MG63 (cell line): ENCODE results near the gene BRD1. TPM values are rescaled to one million over a fixed set of nuclear protein-coding genes. Genes with fewer than 3 reads are reported as not detected.

Experiments
- DNase-seq: peaks from one replicate; pipeline ENCODE4 v3.0.0-alpha.2; 2020
- H3K27me3 ChIP-seq: fragments of 250-450 bp; sonication (Bioruptor Pico); 2 replicates; pipeline ENCODE4 v1.5.1; 2020; ENCODE audit warnings: mild to moderate bottlenecking, moderate library complexity
- H3K36me3 ChIP-seq: fragments of 250-450 bp; sonication (Bioruptor Pico); 2 replicates; pipeline ENCODE4 v1.5.1; 2020; ENCODE audit warnings: mild to moderate bottlenecking, moderate library complexity
- H3K4me3 ChIP-seq: fragments of 250-450 bp; sonication (Bioruptor Pico); 2 replicates; pipeline ENCODE4 v1.5.1; 2020; ENCODE audit warnings: mild to moderate bottlenecking, moderate library complexity
- H3K9me3 ChIP-seq: fragments of 250-450 bp; sonication (Bioruptor Pico); 2 replicates; pipeline ENCODE4 v1.5.1; 2020; ENCODE audit warnings: mild to moderate bottlenecking, moderate library complexity
- total RNA-seq: library from RNA; depleted of rRNA; stranded (reverse); fragments of >200 nt; shearing (Covaris generic); gene quantifications from 2 replicates; pipeline ENCODE4 v1.2.3, GENCODE V29; 2014; ENCODE audit warnings: low replicate concordance; rRNA removed

Gene BRD1
- total RNA-seq, 1 experiment from 2014 or later = 18.0 TPM

DNA sequence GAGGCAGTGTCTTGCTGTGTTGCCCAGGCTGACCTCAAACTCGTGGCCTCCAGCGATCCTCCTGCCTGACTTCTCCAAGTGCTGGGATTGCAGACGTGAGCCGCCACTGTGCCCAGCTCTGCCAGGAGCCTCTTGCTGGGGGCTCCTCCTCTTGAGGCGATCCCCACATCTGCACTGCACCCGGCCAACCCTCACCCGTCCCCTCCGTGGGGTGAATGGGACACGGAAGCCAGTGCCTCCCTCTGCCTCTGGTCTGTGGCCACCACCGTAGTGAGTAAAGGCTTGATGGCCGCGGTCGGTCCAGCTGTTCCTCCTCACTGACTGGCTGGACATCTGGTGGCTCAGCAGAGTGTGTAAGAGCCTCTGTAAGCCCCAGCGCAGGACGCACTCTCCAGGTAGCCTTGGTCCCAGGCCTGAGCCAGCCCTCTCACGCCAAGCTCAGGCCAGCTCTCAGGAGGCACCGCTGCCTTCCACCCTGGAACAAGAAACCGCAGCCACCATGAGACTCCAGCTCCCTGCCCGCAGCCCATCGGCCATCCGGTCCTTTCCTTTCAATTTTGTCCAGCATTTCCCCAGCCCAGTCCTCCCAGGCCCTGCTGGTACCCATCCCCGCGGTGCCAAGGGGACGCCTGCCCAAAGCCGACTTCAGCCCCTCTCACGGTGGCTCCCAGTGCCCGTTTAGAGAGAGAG, 100.3 kb downstream of the BRD1 start:
- Histone ChIP-seq H3K27me3 (peaks cover 74% of the 10 kb centered on the region), H3K9me3 (no peaks in the 10 kb centered on the region; the same call in 1 of the 2 replicates), H3K4me3 (no peak overlapping the region), H3K36me3 (no peaks in the 10 kb centered on the region)
- no peak for DNase-seq

DNA sequence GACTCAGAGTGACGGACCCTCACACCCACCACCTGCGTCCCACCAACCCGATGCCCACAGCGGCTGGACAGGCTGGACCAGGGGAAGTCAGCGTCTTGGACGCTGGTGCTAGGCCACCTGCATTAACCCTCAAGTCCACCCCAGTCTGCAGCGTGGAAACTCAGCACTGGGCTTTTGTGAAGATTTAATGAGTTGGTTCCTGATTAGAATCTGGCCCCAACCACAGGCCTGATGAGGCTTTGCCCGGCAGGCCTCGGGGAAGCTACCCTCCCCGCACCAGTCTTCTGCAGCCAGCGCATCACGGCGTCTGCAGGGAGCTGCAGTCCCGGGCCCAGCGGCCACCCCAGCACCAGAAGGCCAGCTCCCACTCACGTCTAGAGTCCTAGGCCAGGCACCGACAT, 101.0 kb downstream of the BRD1 start:
- Histone ChIP-seq H3K27me3 (peaks cover 78% of the 10 kb centered on the region), H3K4me3 (no peak overlapping the region), H3K9me3 (no peaks in the 10 kb centered on the region; the same call in 1 of the 2 replicates), H3K36me3 (no peaks in the 10 kb centered on the region)
- DNase-seq = no peak

DNA sequence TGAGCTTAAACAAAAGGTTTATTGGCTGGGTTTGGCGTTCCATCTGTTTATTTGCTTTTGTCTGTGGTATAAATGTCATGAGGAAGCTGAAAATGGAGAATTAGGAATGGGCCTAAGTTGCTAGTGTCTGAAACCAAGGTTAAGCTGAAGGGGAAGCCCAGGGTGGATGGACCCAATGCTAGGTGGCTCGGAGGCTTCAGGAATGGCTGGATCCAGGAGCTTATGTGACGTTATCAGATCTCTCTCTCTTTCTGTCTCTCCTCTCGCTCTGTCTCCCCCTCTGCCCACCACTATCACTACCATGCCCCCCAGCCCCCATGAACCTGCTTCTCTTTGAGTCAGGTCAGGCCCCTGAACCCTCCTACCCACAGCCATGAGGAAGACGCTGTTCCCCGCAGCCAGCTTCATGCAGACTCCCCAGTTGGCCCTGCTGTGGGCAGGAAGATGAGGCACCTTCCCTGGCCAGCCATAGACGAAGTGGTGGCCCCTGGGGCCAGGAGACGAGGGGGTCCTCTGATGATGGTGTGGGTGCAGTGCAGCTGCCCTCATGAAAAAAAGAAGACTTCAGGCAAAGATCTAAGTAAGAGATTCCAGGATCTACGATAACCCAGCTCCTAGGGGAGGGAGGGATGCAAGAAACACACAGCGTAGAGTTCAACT, 101.5 kb downstream of the BRD1 start:
- no peak for DNase-seq
- Histone ChIP-seq H3K4me3 (no peak overlapping the region), H3K36me3 (no peaks in the 10 kb centered on the region), H3K9me3 (no peaks in the 10 kb centered on the region), H3K27me3 (peaks cover 79% of the 10 kb centered on the region)

DNA sequence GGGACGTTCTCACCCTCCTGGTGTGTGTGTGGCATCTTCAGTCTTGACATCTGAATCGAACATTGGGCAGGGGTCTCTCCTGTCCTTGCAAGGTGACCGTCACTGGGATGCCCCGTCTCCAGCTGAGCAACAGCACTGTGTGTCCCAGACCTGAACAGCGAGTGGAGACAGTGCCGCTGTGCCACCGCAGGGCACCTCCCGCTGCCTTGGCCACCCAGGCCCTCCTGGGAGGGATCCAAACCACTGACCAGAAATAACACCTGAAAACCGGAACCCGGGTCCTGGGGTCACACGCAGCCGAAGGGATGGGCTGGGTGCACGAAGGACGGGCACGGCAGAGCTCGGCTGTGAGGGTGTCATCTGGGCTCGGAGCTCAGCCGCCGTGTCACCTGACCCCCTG, 102.2 kb downstream of the BRD1 start:
- Histone ChIP-seq H3K36me3 (no peaks in the 10 kb centered on the region), H3K27me3 (peaks cover 80% of the 10 kb centered on the region), H3K9me3 (no peaks in the 10 kb centered on the region), H3K4me3 (no peak overlapping the region)
- no peak for DNase-seq

DNA sequence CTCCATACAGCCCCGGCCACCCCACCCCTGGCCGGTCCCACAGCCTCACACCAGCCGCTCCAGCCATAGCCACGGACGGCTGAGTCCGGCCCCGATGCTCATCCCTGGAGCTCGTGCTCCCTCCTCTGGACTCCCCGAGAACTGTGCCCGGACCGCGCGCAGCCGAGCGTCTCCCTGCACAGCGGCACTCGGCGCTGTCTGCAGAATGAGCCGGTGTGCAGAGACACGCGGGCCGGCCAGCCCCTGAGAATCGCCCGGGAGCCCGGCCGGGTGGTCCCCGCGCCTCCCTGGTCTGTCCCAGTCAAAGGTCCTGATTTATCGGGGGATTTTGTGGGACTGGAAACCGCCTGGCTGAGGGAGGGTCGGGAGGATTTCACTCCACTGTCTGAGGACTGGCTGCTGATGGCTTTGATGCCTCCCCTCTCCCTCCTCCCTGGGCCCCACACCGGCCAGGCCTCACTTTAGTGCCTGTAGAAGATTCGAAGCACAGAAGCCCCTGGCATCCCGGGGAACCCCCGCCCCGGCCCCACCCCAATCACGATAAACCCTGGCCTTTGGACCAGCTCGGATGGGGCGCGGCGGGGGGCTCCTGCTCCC, 102.7 kb downstream of the BRD1 start:
- peaks cover 83% of the 10 kb centered on the region for H3K27me3 ChIP-seq
- DNase-seq = peak; percentile 55
- no peak overlapping the region for H3K4me3 ChIP-seq
- no peaks in the 10 kb centered on the region for H3K9me3 ChIP-seq
- H3K36me3 ChIP-seq = no peaks in the 10 kb centered on the region

DNA sequence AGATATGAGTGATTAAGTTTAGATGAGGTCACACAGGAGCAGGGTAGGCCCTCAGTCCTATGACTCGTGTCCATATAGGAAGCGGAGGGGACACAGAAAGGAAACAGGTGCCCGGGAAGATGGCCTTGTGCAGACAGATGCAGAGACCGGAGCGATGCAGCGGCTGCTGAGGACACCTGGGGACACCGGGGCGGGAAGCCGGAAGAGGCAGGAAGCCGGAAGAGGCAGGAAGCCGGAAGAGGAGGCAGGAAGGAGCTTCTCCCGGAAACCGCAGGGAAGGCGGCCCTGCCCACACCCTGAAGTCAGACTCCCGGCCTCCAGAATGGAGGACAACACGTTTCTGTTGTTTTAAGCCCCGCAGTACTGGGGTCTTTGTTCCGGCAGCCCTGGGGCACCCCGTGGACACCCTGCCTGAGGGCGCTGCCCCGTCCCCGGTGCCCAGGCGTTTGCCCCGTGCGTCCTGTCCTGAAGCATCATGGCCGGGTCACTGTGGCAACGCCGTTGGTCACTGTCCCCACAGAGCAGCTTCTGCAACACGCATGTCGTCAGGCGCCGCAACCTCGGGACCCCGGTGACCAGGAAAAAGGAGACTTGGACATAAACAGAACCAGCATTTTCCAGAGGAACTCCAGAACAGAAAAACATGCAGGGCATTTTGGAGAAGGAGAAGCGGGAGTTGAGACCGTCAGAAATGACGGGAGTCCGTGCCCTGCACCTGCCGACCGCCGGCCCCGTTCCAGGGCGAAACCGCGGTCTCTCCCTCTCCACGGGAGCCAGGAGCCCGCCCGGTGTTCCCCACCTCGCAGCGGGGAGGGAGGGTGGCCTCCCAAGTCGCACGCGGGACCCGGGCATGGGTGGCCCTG, 103.4 kb downstream of the BRD1 start:
- DNase-seq = no peak
- Histone ChIP-seq H3K27me3 (peaks cover 76% of the 10 kb centered on the region), H3K4me3 (no peak overlapping the region), H3K36me3 (no peaks in the 10 kb centered on the region), H3K9me3 (no peaks in the 10 kb centered on the region)

DNA sequence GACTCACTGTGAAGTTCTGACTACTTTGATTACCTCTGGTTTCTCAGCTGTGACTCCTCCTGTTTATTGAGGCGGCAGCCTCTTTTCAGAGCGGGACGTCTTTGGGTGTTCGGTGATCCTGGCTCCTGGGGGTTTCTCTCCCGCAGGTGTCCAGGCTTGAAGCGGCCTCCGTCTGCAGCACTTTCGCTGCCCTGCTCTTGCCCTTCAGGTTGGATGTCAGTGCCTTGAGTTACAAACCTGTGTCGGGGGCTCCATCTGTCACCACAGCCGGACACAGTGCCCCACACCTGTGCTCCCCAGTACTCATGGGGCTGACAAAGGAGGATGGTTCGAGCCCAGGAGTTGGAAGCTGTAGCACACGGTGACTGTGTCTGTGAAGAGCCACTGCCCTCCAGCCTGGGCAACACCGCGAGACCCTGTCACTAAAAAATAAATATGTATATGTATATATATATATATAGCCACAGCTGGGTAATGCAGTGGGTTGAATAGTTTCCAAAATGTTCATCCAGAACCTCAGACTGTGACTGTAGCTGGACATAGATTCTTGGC, 104.1 kb downstream of the BRD1 start:
- H3K36me3 ChIP-seq = no peaks in the 10 kb centered on the region
- H3K9me3 ChIP-seq = no peaks in the 10 kb centered on the region
- H3K27me3 ChIP-seq = peaks cover 69% of the 10 kb centered on the region
- H3K4me3 ChIP-seq = no peak overlapping the region
- no peak for DNase-seq

Other genes starting within 250 kb of the BRD1 start
- 5.8 and 9.4 TPM in 2 replicates for gene ZBED4, start 26.0 kb upstream of the BRD1 start, total RNA-seq
- gene ALG12, start 90.6 kb upstream of the BRD1 start, total RNA-seq = 14.1 and 34.2 TPM in 2 replicates
- 41.8 and 71.8 TPM in 2 replicates for gene CRELD2, start 90.8 kb upstream of the BRD1 start, total RNA-seq
- 29.3 and 37.1 TPM in 2 replicates for gene PIM3, start 132.9 kb upstream of the BRD1 start, total RNA-seq
- gene IL17REL, start 184.9 kb upstream of the BRD1 start, total RNA-seq = not detected in 2 replicates
- gene TTLL8, start 230.4 kb upstream of the BRD1 start, total RNA-seq = not detected in 2 replicates